OCI-M2 (cell line): Measurements from ENCODE around the gene MED26.
A peak's percentile ranks its signal among the peaks of the same experiment; 100 is the strongest.

Experiments
- DNase-seq: peaks from one replicate; lab custom pipeline; 2025; ENCODE audit not compliant: unreplicated experiment; lab: John Stamatoyannopoulos, UW

The MED26 gene

GRCh38 chr19:16590876-16591802 lies 36.9 kb downstream of the MED26 start:
- DNase-seq, result no peak

GRCh38 chr19:16589917-16590316 lies 38.1 kb downstream of the MED26 start:
- no peak for DNase-seq

GRCh38 chr19:16588824-16589577 lies 39.0 kb downstream of the MED26 start:
- no peak for DNase-seq

- DNase-seq, result peak; percentile 63
Observed at GRCh38 chr19:16587833-16588823, 39.9 kb downstream of the MED26 start.

GRCh38 chr19:16586991-16587832 lies 40.8 kb downstream of the MED26 start:
- no peak for DNase-seq

GRCh38 chr19:16586477-16586871 lies 41.5 kb downstream of the MED26 start:
- DNase-seq, result no peak

- no peak for DNase-seq
Observed at GRCh38 chr19:16585808-16586476, 42.1 kb downstream of the MED26 start.

GRCh38 chr19:16585094-16585801 lies 42.8 kb downstream of the MED26 start:
- DNase-seq, result no peak

- DNase-seq, result peak; percentile 90
Observed at GRCh38 chr19:16584248-16585093, 43.5 kb downstream of the MED26 start.

- no peak for DNase-seq
Observed at GRCh38 chr19:16582486-16583261, 45.3 kb downstream of the MED26 start.

- no peak for DNase-seq
Observed at GRCh38 chr19:16581971-16582343, 46.0 kb downstream of the MED26 start.

- DNase-seq, result no peak
Observed at GRCh38 chr19:16581145-16581970, 46.6 kb downstream of the MED26 start.

- no peak for DNase-seq
Observed at GRCh38 chr19:16579381-16579780, 48.6 kb downstream of the MED26 start.

- no peak for DNase-seq
Observed at GRCh38 chr19:16577531-16577985, 50.4 kb downstream of the MED26 start.

- DNase-seq, result no peak
Observed at GRCh38 chr19:16576690-16577530, 51.1 kb downstream of the MED26 start.
